IMR-90 (cell line): Measurements from ENCODE around the gene ZNF219. TPM values are rescaled to one million over a fixed set of nuclear protein-coding genes. Genes with fewer than 3 reads are reported as not detected.
A peak's percentile ranks its signal among the peaks of the same experiment; 100 is the strongest.

ENCODE experiments used
- ATAC-seq: fragments of 200-7000 bp; cut with Tn5 transposase; 2 replicates; pipeline ENCODE4 v1.9.1; 2020; ENCODE audit warnings: low read depth, mild to moderate bottlenecking, moderate library complexity
- BruUV-seq: library from RNA; stranded (reverse); fragments of 400-500 nt; replicated peaks from 2 replicates; lab custom pipeline; 2021; lab: Mats Ljungman, UMichigan
- CTCF ChIA-PET: fragments of 300-600 bp; formaldehyde crosslinking; extraction: SDS; loops from one replicate; lab custom pipeline; 2021; ENCODE audit warnings: antibody characterized with exemption; lab: Yijun Ruan, JAX
- POLR2A ChIA-PET: fragments of 300-600 bp; sonication (Branson Sonifier 250); formaldehyde crosslinking; loops from one replicate; lab custom pipeline; 2022; ENCODE audit warnings: antibody characterized with exemption; ENCODE audit not compliant: unreplicated experiment; lab: Charles Lee
- DNase-seq: peaks from one replicate; pipeline ENCODE4 v3.0.0; 2013
- H2AFZ ChIP-seq: replicated peaks from 2 replicates; pipeline ENCODE3; 2013; ENCODE audit warnings: low read length, mild to moderate bottlenecking; ENCODE audit not compliant: poor library complexity
- H2AK5ac ChIP-seq: 2 replicates; pipeline ENCODE4 v1.6.1; 2013; ENCODE audit warnings: low read depth, low read length, inconsistent platforms
- H2AK9ac ChIP-seq: replicated peaks from 2 replicates; pipeline ENCODE3; 2013; ENCODE audit warnings: mild to moderate bottlenecking, low read depth, low read length, moderate library complexity; ENCODE audit not compliant: poor library complexity
- H2BK120ac ChIP-seq: 2 replicates; pipeline ENCODE4 v1.6.1; 2013; ENCODE audit warnings: low read depth, low read length, inconsistent platforms
- H2BK15ac ChIP-seq: 3 replicates; pipeline ENCODE4 v1.6.1; 2013; ENCODE audit warnings: low read depth, low read length, inconsistent platforms
- H2BK20ac ChIP-seq: 2 replicates; pipeline ENCODE4 v1.6.1; 2013; ENCODE audit warnings: low read depth, mild to moderate bottlenecking, inconsistent platforms, low read length, moderate library complexity
- H2BK5ac ChIP-seq: 2 replicates; pipeline ENCODE4 v1.6.1; 2013; ENCODE audit warnings: mild to moderate bottlenecking, low read depth, low read length, inconsistent platforms; ENCODE audit not compliant: poor library complexity, severe bottlenecking
- H3K14ac ChIP-seq: replicated peaks from 2 replicates; pipeline ENCODE4 v1.6.1; 2013; ENCODE audit warnings: low read depth, low read length, inconsistent platforms
- H3K18ac ChIP-seq: 2 replicates; pipeline ENCODE4 v1.6.1; 2013; ENCODE audit warnings: low read depth, low read length, control low read depth
- H3K23ac ChIP-seq: 2 replicates; pipeline ENCODE4 v1.6.1; 2013; ENCODE audit warnings: low read depth, low read length, inconsistent platforms
- H3K27ac ChIP-seq: 2 replicates; pipeline ENCODE4 v1.5.1; 2013; ENCODE audit warnings: mild to moderate bottlenecking, control low read depth, low read length; ENCODE audit not compliant: insufficient read depth
- H3K27me3 ChIP-seq: 2 replicates; pipeline ENCODE4 v1.6.1; 2013; ENCODE audit warnings: low read length; ENCODE audit not compliant: control insufficient read depth, insufficient read depth
- H3K36me3 ChIP-seq: 2 replicates; pipeline ENCODE4 v1.6.1; 2013; ENCODE audit warnings: low read length, mixed read lengths; ENCODE audit not compliant: control insufficient read depth, insufficient read depth
- H3K4ac ChIP-seq: 2 replicates; pipeline ENCODE4 v1.6.1; 2013; ENCODE audit warnings: low read depth, low read length, inconsistent platforms
- H3K4me1 ChIP-seq: 2 replicates; pipeline ENCODE4 v1.6.1; 2013; ENCODE audit warnings: low read length, mixed read lengths; ENCODE audit not compliant: control insufficient read depth, insufficient read depth
- H3K4me2 ChIP-seq: 2 replicates; pipeline ENCODE4 v1.6.1; 2013; ENCODE audit warnings: low read depth, mild to moderate bottlenecking, control low read depth, low read length, moderate library complexity
- H3K4me3 ChIP-seq: 2 replicates; pipeline ENCODE4 v1.5.1; 2013; ENCODE audit warnings: low read depth, mild to moderate bottlenecking, control low read depth, low read length, moderate library complexity; ENCODE audit not compliant: insufficient read depth
- H3K56ac ChIP-seq: 2 replicates; pipeline ENCODE4 v1.6.1; 2013; ENCODE audit warnings: low read length, inconsistent platforms; ENCODE audit not compliant: insufficient read depth; ENCODE audit errors: extremely low read depth
- H3K79me1 ChIP-seq, 2 experiments: 2 replicates each; pipeline ENCODE4 v1.6.1; 2013; ENCODE audit warnings: low read length in 2 of 2, inconsistent platforms in 1 of 2, low read depth in 1 of 2
- H3K9ac ChIP-seq: 2 replicates; pipeline ENCODE4 v1.6.1; 2013; ENCODE audit warnings: low read depth, low read length, control low read depth
- H3K9me1 ChIP-seq: 2 replicates; pipeline ENCODE4 v1.6.1; 2013; ENCODE audit warnings: low read length, inconsistent platforms; ENCODE audit not compliant: insufficient read depth
- H3K9me3 ChIP-seq: 2 replicates; pipeline ENCODE4 v1.6.1; 2013; ENCODE audit warnings: low read length; ENCODE audit not compliant: control insufficient read depth, insufficient read depth
- H4K20me1 ChIP-seq: 2 replicates; pipeline ENCODE4 v1.6.1; 2013; ENCODE audit warnings: low read length, inconsistent platforms; ENCODE audit not compliant: insufficient read depth
- H4K5ac ChIP-seq: 2 replicates; pipeline ENCODE4 v1.6.1; 2013; ENCODE audit warnings: mild to moderate bottlenecking, low read depth, low read length, control low read depth
- H4K8ac ChIP-seq, 2 experiments: 2 replicates each; pipeline ENCODE4 v1.6.1; 2013; ENCODE audit warnings: low read depth in 2 of 2, low read length in 2 of 2, control low read depth in 1 of 2, inconsistent platforms in 1 of 2
- H4K91ac ChIP-seq: 2 replicates; pipeline ENCODE4 v1.6.1; 2013; ENCODE audit warnings: low read depth, low read length, inconsistent platforms; ENCODE audit not compliant: insufficient read depth
- CHD1 ChIP-seq: IDR thresholded peaks from 2 replicates; pipeline ENCODE4 v1.6.1; 2012; ENCODE audit warnings: low read depth, low read length, improper control_type of control experiment
- FOS ChIP-seq: fragments of 150-350 bp; IDR thresholded peaks from 2 replicates; pipeline ENCODE4 v1.6.1; 2016; ENCODE audit warnings: low read depth, low read length
- MAFK ChIP-seq: IDR thresholded peaks from 2 replicates; pipeline ENCODE4 v1.6.1; 2012; ENCODE audit warnings: low read depth, low read length, improper control_type of control experiment
- MAZ ChIP-seq: IDR thresholded peaks from 2 replicates; pipeline ENCODE4 v1.6.1; 2012; ENCODE audit warnings: low read depth, mild to moderate bottlenecking, low read length, improper control_type of control experiment, moderate library complexity, borderline replicate concordance
- NFE2L2 ChIP-seq: fragments of 150-350 bp; IDR thresholded peaks from 2 replicates; pipeline ENCODE4 v1.6.1; 2016; ENCODE audit warnings: low read depth, mild to moderate bottlenecking, low read length
- POLR2A ChIP-seq: IDR thresholded peaks from 2 replicates; pipeline ENCODE4 v1.6.1; 2012; ENCODE audit warnings: mild to moderate bottlenecking, low read depth, low read length
- RAD21 ChIP-seq: IDR thresholded peaks from 2 replicates; pipeline ENCODE4 v1.6.1; 2012; ENCODE audit warnings: low read length, improper control_type of control experiment
- RCOR1 ChIP-seq: IDR thresholded peaks from 2 replicates; pipeline ENCODE4 v1.6.1; 2012; ENCODE audit warnings: mild to moderate bottlenecking, low read length, improper control_type of control experiment; ENCODE audit not compliant: insufficient replicate concordance
- RFX5 ChIP-seq: IDR thresholded peaks from 2 replicates; pipeline ENCODE4 v1.8.0; 2012; ENCODE audit warnings: low read depth, mild to moderate bottlenecking, low read length, moderate library complexity
- SMC3 ChIP-seq: fragments of 150-350 bp; IDR thresholded peaks from 2 replicates; pipeline ENCODE4 v1.6.1; 2016; ENCODE audit warnings: low read depth, mild to moderate bottlenecking, antibody characterized with exemption, low read length, moderate library complexity
- WGBS, 2 experiments: methylation state at CpG; one replicate each; pipeline versions ENCODE4 v1.1.5 to v1.1.7; 2013; ENCODE audit warnings: missing lambda C conversion rate in 2 of 2; ENCODE audit not compliant: insufficient read length in 1 of 2; ENCODE audit errors: extremely low coverage in 2 of 2; 5-methylcytosine and 5-hydroxymethylcytosine counted together
- dilution Hi-C: fragments of 300-500 bp; cut with HindIII; formaldehyde crosslinking; loops from one replicate; pipeline ENCODE4 v1.14.3; 2018; ENCODE audit warnings: low sequenced_read_pairs; ENCODE audit not compliant: unreplicated experiment
- in situ Hi-C: fragments of 300-500 bp; cut with MboI; formaldehyde crosslinking; loops from 3 replicates; pipeline ENCODE4 v1.14.3; 2019; ENCODE audit warnings: low sequenced_read_pairs, inconsistent platforms, mixed read lengths
- intact Hi-C: fragments of 100-400 bp; cut with micrococcal nuclease; formaldehyde crosslinking; loops from 2 replicates; pipeline ENCODE4 v1.10.0; 2022
- polyA plus RNA-seq, 3 experiments: library from polyadenylated mRNA; depleted of rRNA; stranded (reverse); fragments of >200 nt; gene quantifications; 2 replicates each; pipeline ENCODE4 v1.2.3, GENCODE V29; 2012; ENCODE audit warnings: low replicate concordance in 1 of 3
- total RNA-seq: library from RNA; depleted of rRNA; stranded (reverse); fragments of >200 nt; gene quantifications from 2 replicates; pipeline ENCODE4 v1.2.3, GENCODE V29; 2012
- TF ChIP-seq, protein P1 (sequence below): fragments of 150-350 bp; IDR thresholded peaks from 2 replicates; pipeline ENCODE4 v1.6.1; 2017; ENCODE audit warnings: mild to moderate bottlenecking, antibody characterized with exemption, low read length, low read depth
- TF ChIP-seq, protein P2 (sequence below): conservative IDR thresholded peaks from 2 replicates; pipeline ENCODE4 v1.5.1; 2012; ENCODE audit warnings: mild to moderate bottlenecking, low read depth, low read length, improper control_type of control experiment
- TF ChIP-seq, protein P3 (sequence below): fragments of 150-350 bp; IDR thresholded peaks from 2 replicates; pipeline ENCODE4 v1.6.1; 2016; ENCODE audit warnings: low read depth, mild to moderate bottlenecking, low read length, moderate library complexity, borderline replicate concordance

The ZNF219 gene
- total and polyA plus RNA-seq, 2 of the 4 experiments (the other 2 are of a cell fraction), result 0.90 to 3.8 TPM

DNA sequence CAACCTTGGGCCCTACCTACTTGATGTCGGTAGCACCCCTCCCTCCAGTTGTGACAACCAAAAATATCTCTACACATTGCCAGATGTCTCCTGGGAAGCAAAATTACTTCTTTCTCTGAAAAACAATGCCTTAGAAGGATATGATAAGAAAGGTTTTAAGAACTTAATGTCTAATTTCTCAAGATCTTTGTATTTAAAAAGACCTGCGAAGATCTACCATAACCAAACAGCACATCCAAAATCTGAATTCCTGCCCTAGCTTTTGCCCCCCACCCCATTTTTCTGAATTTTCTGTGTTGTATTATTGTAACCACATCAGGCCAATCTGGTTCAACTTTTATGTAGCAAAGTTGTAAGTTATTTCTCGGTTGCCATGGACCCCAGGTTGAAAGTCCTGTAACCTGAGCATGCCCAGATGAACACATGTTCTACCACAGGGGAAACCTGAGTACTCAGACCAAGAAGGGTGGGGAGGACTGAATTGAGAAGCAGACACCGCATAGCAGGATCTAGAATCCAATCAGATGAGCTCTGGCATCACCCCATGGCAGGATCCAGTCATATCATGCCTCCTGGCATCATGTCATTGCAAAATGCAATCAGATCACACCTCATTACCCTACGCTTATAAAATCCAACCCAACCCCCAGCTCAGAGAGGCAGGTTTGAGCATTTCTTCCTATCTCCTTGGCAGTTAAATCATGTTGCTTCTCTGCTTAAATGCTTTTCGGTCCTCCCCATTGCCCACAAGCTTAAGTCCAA is 11.1 kb upstream of the ZNF219 start:
- H3K27me3 ChIP-seq, result no peaks in the 10 kb centered on the region
- 44% methylated on average over 1 of the region's 6 CpGs; no CpG with 5 or more reads in 1 of the 2 experiments for WGBS, 2 experiments
- no peak overlapping the region for H2AK5ac ChIP-seq
- no peak overlapping the region for H3K56ac ChIP-seq
- in situ Hi-C loops, result no loop called here
- H2AK9ac ChIP-seq, result no peak overlapping the region
- H3K79me1 ChIP-seq, result no peaks in the 10 kb centered on the region
- no peak overlapping the region for H3K4me3 ChIP-seq
- H3K18ac ChIP-seq, result no peak overlapping the region
- H2BK120ac ChIP-seq, result no peak overlapping the region
- H3K4ac ChIP-seq, result no peak overlapping the region
- H4K5ac ChIP-seq, result no peak overlapping the region
- dilution Hi-C loops, result no loop called here
- H3K36me3 ChIP-seq, result no peaks in the 10 kb centered on the region
- no peaks in the 10 kb centered on the region for H3K9me3 ChIP-seq
- no peak overlapping the region for H4K8ac ChIP-seq
- ATAC-seq (no peak), DNase-seq (no peak)
- no peak overlapping the region for H3K4me2 ChIP-seq
- H2BK5ac ChIP-seq, result no peak overlapping the region
- POLR2A ChIA-PET, result no interaction called here
- no peak overlapping the region for H3K27ac ChIP-seq
- H3K14ac ChIP-seq, result no peak overlapping the region
- peak overlapping the region; percentile 47 for H2AFZ ChIP-seq
- H4K20me1 ChIP-seq, result no peaks in the 10 kb centered on the region
- intact Hi-C loops, result loop anchor here (5.0 kb wide), 1 partner anchor 412 kb away; no protein-coding TSS in a partner anchor
- CTCF ChIA-PET, result interaction anchor here (0.6 kb wide), 1 partner anchor 112 kb away, joined by 3 read pairs; no protein-coding TSS in a partner anchor
- no peak overlapping the region for H4K91ac ChIP-seq
- H2BK20ac ChIP-seq, result no peak overlapping the region
- H3K9ac ChIP-seq, result no peak overlapping the region
- TF ChIP-seq RAD21, result no peak
- no peak for TF ChIP-seq SMC3
- no peak for TF ChIP-seq MAFK
- no peak for TF ChIP-seq RCOR1
- TF ChIP-seq, protein P1, sequence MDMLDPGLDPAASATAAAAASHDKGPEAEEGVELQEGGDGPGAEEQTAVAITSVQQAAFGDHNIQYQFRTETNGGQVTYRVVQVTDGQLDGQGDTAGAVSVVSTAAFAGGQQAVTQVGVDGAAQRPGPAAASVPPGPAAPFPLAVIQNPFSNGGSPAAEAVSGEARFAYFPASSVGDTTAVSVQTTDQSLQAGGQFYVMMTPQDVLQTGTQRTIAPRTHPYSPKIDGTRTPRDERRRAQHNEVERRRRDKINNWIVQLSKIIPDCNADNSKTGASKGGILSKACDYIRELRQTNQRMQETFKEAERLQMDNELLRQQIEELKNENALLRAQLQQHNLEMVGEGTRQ, result no peak
- TF ChIP-seq, protein P2, sequence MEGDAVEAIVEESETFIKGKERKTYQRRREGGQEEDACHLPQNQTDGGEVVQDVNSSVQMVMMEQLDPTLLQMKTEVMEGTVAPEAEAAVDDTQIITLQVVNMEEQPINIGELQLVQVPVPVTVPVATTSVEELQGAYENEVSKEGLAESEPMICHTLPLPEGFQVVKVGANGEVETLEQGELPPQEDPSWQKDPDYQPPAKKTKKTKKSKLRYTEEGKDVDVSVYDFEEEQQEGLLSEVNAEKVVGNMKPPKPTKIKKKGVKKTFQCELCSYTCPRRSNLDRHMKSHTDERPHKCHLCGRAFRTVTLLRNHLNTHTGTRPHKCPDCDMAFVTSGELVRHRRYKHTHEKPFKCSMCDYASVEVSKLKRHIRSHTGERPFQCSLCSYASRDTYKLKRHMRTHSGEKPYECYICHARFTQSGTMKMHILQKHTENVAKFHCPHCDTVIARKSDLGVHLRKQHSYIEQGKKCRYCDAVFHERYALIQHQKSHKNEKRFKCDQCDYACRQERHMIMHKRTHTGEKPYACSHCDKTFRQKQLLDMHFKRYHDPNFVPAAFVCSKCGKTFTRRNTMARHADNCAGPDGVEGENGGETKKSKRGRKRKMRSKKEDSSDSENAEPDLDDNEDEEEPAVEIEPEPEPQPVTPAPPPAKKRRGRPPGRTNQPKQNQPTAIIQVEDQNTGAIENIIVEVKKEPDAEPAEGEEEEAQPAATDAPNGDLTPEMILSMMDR, result no peak
- TF ChIP-seq, protein P3, sequence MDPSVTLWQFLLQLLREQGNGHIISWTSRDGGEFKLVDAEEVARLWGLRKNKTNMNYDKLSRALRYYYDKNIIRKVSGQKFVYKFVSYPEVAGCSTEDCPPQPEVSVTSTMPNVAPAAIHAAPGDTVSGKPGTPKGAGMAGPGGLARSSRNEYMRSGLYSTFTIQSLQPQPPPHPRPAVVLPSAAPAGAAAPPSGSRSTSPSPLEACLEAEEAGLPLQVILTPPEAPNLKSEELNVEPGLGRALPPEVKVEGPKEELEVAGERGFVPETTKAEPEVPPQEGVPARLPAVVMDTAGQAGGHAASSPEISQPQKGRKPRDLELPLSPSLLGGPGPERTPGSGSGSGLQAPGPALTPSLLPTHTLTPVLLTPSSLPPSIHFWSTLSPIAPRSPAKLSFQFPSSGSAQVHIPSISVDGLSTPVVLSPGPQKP, result no peak
- TF ChIP-seq FOS, result no peak
- no peak for TF ChIP-seq CHD1
- no peak for TF ChIP-seq POLR2A
- TF ChIP-seq MAZ, result no peak
- no peak for TF ChIP-seq RFX5
- no peak for TF ChIP-seq NFE2L2
- peaks cover 4% of the 10 kb centered on the region for H3K4me1 ChIP-seq
- no peak overlapping the region for H2BK15ac ChIP-seq
- BruUV-seq, result no TSS peak
- no peak overlapping the region for H3K23ac ChIP-seq
- no peaks in the 10 kb centered on the region for H3K9me1 ChIP-seq
